ENCODE results near the gene PFN4. TPM values are rescaled to one million over a fixed set of nuclear protein-coding genes. Genes with fewer than 3 reads are reported as not detected.
"Not testable (repeated sequence)": the region's sequence is repeated elsewhere in the genome, so short reads cannot be mapped to it uniquely, and the experiment has no call there.

Gene PFN4
- total RNA-seq, 1 donor from 2014 or later, result not detected

GRCh38 chr2:24117902-24118301 lies 5.2 kb downstream of the PFN4 start:
- H3K36me3 Mint-ChIP-seq (ENCODE audit: unreplicated experiment), result no peaks in the 10 kb centered on the region
- no peak for TF ChIP-seq CTCF (IDR thresholded peaks at IDR 0.05; ENCODE audit: partially characterized antibody, unreplicated experiment)
- H3K4me3 Mint-ChIP-seq (ENCODE audit: unreplicated experiment), result no peak overlapping the region
- H3K9me3 Mint-ChIP-seq (ENCODE audit: unreplicated experiment), result peaks cover 4% of the 10 kb centered on the region
- H3K4me1 Mint-ChIP-seq (ENCODE audit: low read depth, unreplicated experiment), result peaks cover 7% of the 10 kb centered on the region
- H3K27ac Mint-ChIP-seq (ENCODE audit: unreplicated experiment), result no peak overlapping the region
- peaks cover 2% of the 10 kb centered on the region for H3K27me3 Mint-ChIP-seq (ENCODE audit: unreplicated experiment)
- DNase-seq, result no peak

GRCh38 chr2:24115057-24115456 lies 8.1 kb downstream of the PFN4 start:
- H3K4me3 Mint-ChIP-seq (ENCODE audit: unreplicated experiment), result no peak overlapping the region
- peaks cover 3% of the 10 kb centered on the region for H3K4me1 Mint-ChIP-seq (ENCODE audit: low read depth, unreplicated experiment)
- H3K27ac Mint-ChIP-seq (ENCODE audit: unreplicated experiment), result no peak overlapping the region
- no peaks in the 10 kb centered on the region for H3K27me3 Mint-ChIP-seq (ENCODE audit: unreplicated experiment)
- H3K36me3 Mint-ChIP-seq (ENCODE audit: unreplicated experiment), result no peaks in the 10 kb centered on the region
- H3K9me3 Mint-ChIP-seq (ENCODE audit: unreplicated experiment), result no peaks in the 10 kb centered on the region
- no peak for DNase-seq
- TF ChIP-seq CTCF (IDR thresholded peaks at IDR 0.05; ENCODE audit: partially characterized antibody, unreplicated experiment), result no peak

GRCh38 chr2:24111407-24111901 lies 11.7 kb downstream of the PFN4 start:
- peaks cover 4% of the 10 kb centered on the region for H3K9me3 Mint-ChIP-seq (ENCODE audit: unreplicated experiment)
- H3K36me3 Mint-ChIP-seq (ENCODE audit: unreplicated experiment), result peaks cover 14% of the 10 kb centered on the region
- H3K4me3 Mint-ChIP-seq (ENCODE audit: unreplicated experiment), result no peak overlapping the region
- no peak for DNase-seq
- H3K4me1 Mint-ChIP-seq (ENCODE audit: low read depth, unreplicated experiment), result no peaks in the 10 kb centered on the region
- no peaks in the 10 kb centered on the region for H3K27me3 Mint-ChIP-seq (ENCODE audit: unreplicated experiment)
- H3K27ac Mint-ChIP-seq (ENCODE audit: unreplicated experiment), result no peak overlapping the region
- no peak for TF ChIP-seq CTCF (IDR thresholded peaks at IDR 0.05; ENCODE audit: partially characterized antibody, unreplicated experiment)

GRCh38 chr2:24110660-24111303 lies 12.4 kb downstream of the PFN4 start:
- Mint-ChIP-seq H3K27me3 (ENCODE audit: unreplicated experiment) (no peaks in the 10 kb centered on the region), H3K4me1 (ENCODE audit: low read depth, unreplicated experiment) (no peaks in the 10 kb centered on the region), H3K36me3 (ENCODE audit: unreplicated experiment) (peaks cover 18% of the 10 kb centered on the region), H3K9me3 (ENCODE audit: unreplicated experiment) (peaks cover 5% of the 10 kb centered on the region), H3K4me3 (ENCODE audit: unreplicated experiment) (no peak overlapping the region), H3K27ac (ENCODE audit: unreplicated experiment) (no peak overlapping the region)
- no peak for TF ChIP-seq CTCF (IDR thresholded peaks at IDR 0.05; ENCODE audit: partially characterized antibody, unreplicated experiment)
- DNase-seq, result no peak

GRCh38 chr2:24109431-24109830 lies 13.7 kb downstream of the PFN4 start:
- not testable (repeated sequence) for DNase-seq; H3K4me1 Mint-ChIP-seq (ENCODE audit: low read depth, unreplicated experiment); H3K4me3 Mint-ChIP-seq (ENCODE audit: unreplicated experiment); H3K27ac Mint-ChIP-seq (ENCODE audit: unreplicated experiment); H3K9me3 Mint-ChIP-seq (ENCODE audit: unreplicated experiment); H3K27me3 Mint-ChIP-seq (ENCODE audit: unreplicated experiment)
- H3K36me3 Mint-ChIP-seq (ENCODE audit: unreplicated experiment), result peaks cover 23% of the 10 kb centered on the region

Measured in glutamatergic neuron (in vitro differentiated cells).